Breast epithelium (tissue), 4 donors: ENCODE measurements around the gene FCAMR. TPM values are rescaled to one million over a fixed set of nuclear protein-coding genes. Genes with fewer than 3 reads are reported as not detected.

Source experiments
- DNase-seq, 2 donors: peaks; one replicate each; pipeline ENCODE4 v3.0.0-alpha.2; 2019; ENCODE audit warnings: low spot score in 2 of 2
- H3K27ac ChIP-seq, 2 donors: fragments of 200-600 bp; sonication (generic) in 1 of 2; one replicate each; pipeline ENCODE4 v1.5.1; 2016 to 2019; ENCODE audit warnings: mild to moderate bottlenecking in 1 of 2
- H3K27me3 ChIP-seq, 2 donors: fragments of 200-600 bp; sonication (generic) in 1 of 2; one replicate each; pipeline versions ENCODE4 v1.5.1 to v1.6.0; 2017 to 2019; ENCODE audit warnings: control low read depth in 1 of 2, mild to moderate bottlenecking in 1 of 2
- H3K36me3 ChIP-seq: fragments of 200-600 bp; one replicate; pipeline ENCODE4 v1.5.1; 2019
- H3K4me1 ChIP-seq, 2 donors: fragments of 200-600 bp; sonication (generic); one replicate each; pipeline ENCODE4 v1.5.1; 2016 to 2019; ENCODE audit warnings: control low read depth in 1 of 2
- H3K4me3 ChIP-seq, 3 donors: fragments of 200-600 bp; sonication (generic); 1 replicate in 2 of 3; 2 replicates in 1 of 3; pipeline ENCODE4 v1.5.1; 2016 to 2019; ENCODE audit warnings: mild to moderate bottlenecking in 3 of 3, moderate library complexity in 2 of 3
- H3K9me3 ChIP-seq, 2 donors: fragments of 200-600 bp; sonication (generic) in 1 of 2; one replicate each; pipeline ENCODE4 v1.5.1; 2016 to 2019; ENCODE audit warnings: control low read depth in 1 of 2
- CTCF ChIP-seq, 3 donors: fragments of 450-650 bp; IDR thresholded peaks; one replicate each; pipeline ENCODE4 v1.5.1; 2016 to 2017; ENCODE audit warnings: antibody characterized with exemption in 3 of 3, mild to moderate bottlenecking in 3 of 3, moderate library complexity in 3 of 3
- POLR2A ChIP-seq: fragments of 450-650 bp; IDR thresholded peaks from one replicate; pipeline ENCODE4 v1.6.1; 2016; ENCODE audit warnings: antibody characterized with exemption, mild to moderate bottlenecking, moderate library complexity
- POLR2AphosphoS5 ChIP-seq, 3 donors: sonication (generic); formaldehyde crosslinking; IDR thresholded peaks; one replicate each; pipeline ENCODE4 v1.6.1; 2017; ENCODE audit warnings: antibody characterized with exemption in 3 of 3
- intact Hi-C: fragments of 100-400 bp; cut with DNase I; formaldehyde crosslinking; loops from one replicate; pipeline ENCODE4 v1.15.1; 2023; ENCODE audit warnings: low total_unique reads
- total RNA-seq, 3 donors: library from RNA; depleted of rRNA; stranded (reverse); fragments of >200 nt; gene quantifications; one replicate each; pipeline ENCODE4 v1.1.0, GENCODE V29; 2016

Gene FCAMR
- total RNA-seq, 3 donors from 2014 or later = not detected

DNA sequence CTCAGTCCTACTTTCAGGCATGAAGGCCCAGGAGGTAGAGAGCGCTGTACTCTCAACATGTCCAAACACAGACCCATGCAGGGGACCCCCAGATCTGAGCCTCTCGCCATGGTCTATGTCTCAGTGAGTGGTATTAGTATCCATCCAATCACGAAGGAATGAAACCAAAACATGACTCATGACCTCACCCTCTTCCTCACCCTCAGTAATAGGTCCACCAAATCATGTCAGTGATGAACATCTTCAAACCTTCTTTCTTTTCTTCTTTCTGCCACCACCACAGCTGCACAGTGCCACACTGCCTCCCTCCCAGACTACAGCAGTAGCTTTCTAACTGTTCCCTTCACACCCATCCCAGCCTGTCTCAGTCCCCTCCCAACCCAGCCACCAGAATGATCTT lies 45.5 kb upstream of the FCAMR start:
- TF ChIP-seq POLR2AphosphoS5 (IDR thresholded peaks at IDR 0.05) (no peak), CTCF (IDR thresholded peaks at IDR 0.05) (no peak), POLR2A (no peak)
- Histone ChIP-seq H3K36me3 (no peaks in the 10 kb centered on the region), H3K27me3 (no peaks in the 10 kb centered on the region), H3K27ac (no peak overlapping the region), H3K4me3 (no peak overlapping the region), H3K4me1 (peaks cover 0 to 5% of the 10 kb centered on the region in 2 donors), H3K9me3 (no peaks in the 10 kb centered on the region)
- intact Hi-C loops = no loop called here
- no peak for DNase-seq

DNA sequence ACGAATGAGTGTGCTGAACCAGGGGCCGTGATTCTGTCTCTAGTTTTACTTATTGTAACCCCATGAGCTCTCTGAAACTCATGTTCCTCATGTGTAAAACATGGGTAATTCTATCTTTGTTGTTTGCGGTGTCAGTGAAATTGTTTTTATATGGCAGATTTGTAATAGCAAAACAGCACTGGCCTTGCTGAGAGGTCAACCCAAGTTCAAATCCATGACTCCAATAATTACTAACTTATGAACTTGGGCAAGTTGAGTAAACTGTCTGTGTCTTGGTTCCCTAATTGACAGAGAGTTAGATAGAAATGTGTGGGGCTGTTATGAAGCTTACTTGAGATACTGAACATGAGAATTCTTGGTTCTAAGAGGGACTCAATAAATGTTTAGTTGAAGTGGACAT lies 44.5 kb upstream of the FCAMR start:
- Histone ChIP-seq H3K4me3 (no peak overlapping the region), H3K9me3 (no peaks in the 10 kb centered on the region), H3K27me3 (no peaks in the 10 kb centered on the region), H3K36me3 (no peaks in the 10 kb centered on the region), H3K27ac (no peak overlapping the region), H3K4me1 (peaks cover 0 to 5% of the 10 kb centered on the region in 2 donors)
- intact Hi-C loops = no loop called here
- no peak for TF ChIP-seq POLR2A
- TF ChIP-seq POLR2AphosphoS5 (IDR thresholded peaks at IDR 0.05) = no peak
- no peak for TF ChIP-seq CTCF (IDR thresholded peaks at IDR 0.05)
- DNase-seq = no peak

- no peaks in the 10 kb centered on the region for H3K27me3 ChIP-seq
- intact Hi-C loops = no loop called here
- no peak overlapping the region for H3K27ac ChIP-seq
- no peak for DNase-seq
- peaks cover 0 to 5% of the 10 kb centered on the region in 2 donors for H3K4me1 ChIP-seq
- TF ChIP-seq POLR2A (no peak), POLR2AphosphoS5 (IDR thresholded peaks at IDR 0.05) (no peak), CTCF (IDR thresholded peaks at IDR 0.05) (no peak)
- peaks cover 0 to 9% of the 10 kb centered on the region in 2 donors for H3K9me3 ChIP-seq
- no peaks in the 10 kb centered on the region for H3K36me3 ChIP-seq
- H3K4me3 ChIP-seq = no peak overlapping the region
Observed at GRCh38 chr1:207013321-207014085, 43.2 kb upstream of the FCAMR start.

DNA sequence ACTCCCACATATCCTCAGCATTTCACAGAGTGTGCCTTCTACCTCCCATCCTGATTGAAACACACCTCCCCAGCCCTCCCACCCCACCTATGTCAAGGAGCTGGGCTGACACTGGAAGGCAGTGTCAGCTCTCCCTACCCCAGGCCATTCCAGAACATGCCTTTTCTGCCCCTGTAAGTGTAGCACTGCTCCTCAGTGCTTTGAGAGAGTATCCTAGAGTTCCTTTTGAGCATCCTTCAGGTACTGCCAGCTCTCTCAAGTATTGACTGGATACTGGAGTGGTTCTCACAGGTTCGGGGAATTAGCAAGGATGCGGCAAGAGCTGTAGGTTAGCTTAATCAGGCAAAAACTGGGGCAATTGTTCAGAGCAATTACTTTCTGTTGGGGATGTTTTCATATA lies 40.5 kb upstream of the FCAMR start:
- DNase-seq = no peak
- peak overlapping the region in 1 of 2 donors; percentile 95 for H3K27ac ChIP-seq
- TF ChIP-seq POLR2A = no peak
- TF ChIP-seq POLR2AphosphoS5 (IDR thresholded peaks at IDR 0.05) = no peak
- no peak for TF ChIP-seq CTCF (IDR thresholded peaks at IDR 0.05)
- no peaks in the 10 kb centered on the region for H3K27me3 ChIP-seq
- no peaks in the 10 kb centered on the region for H3K36me3 ChIP-seq
- H3K4me3 ChIP-seq = no peak overlapping the region
- H3K4me1 ChIP-seq = peaks cover 0 to 4% of the 10 kb centered on the region in 2 donors
- H3K9me3 ChIP-seq = peaks cover 0 to 19% of the 10 kb centered on the region in 2 donors
- intact Hi-C loops = no loop called here

DNA sequence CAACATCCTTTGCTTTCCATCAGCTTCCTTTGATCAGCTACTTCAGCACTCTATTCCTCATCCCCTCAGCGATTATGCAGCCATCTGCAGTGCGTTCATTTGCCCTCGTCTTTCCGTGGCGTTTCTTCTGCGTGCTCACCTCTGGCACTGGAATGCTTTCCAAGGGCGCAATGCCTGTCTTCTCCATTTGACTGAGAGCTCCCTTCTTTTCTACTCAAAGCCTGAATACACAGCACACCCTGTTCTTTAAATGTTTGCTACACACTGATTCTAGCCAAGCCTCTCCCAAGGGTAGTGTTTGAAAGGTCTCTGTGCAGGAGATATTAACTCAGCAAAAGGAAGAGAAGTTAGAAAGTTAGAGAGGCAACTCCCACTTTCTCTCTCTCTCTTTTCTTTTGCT lies 39.7 kb upstream of the FCAMR start:
- H3K36me3 ChIP-seq = no peaks in the 10 kb centered on the region
- H3K9me3 ChIP-seq = peaks cover 0 to 19% of the 10 kb centered on the region in 2 donors
- H3K27me3 ChIP-seq = no peaks in the 10 kb centered on the region
- H3K27ac ChIP-seq = peak overlapping the region in 1 of 2 donors; percentile 95
- H3K4me1 ChIP-seq = peaks cover 0 to 4% of the 10 kb centered on the region in 2 donors
- intact Hi-C loops = no loop called here
- no peak for DNase-seq
- TF ChIP-seq CTCF (IDR thresholded peaks at IDR 0.05) (no peak), POLR2AphosphoS5 (IDR thresholded peaks at IDR 0.05) (no peak), POLR2A (no peak)
- no peak overlapping the region for H3K4me3 ChIP-seq
